Activated T-cell treated with anti-CD3 and anti-CD28 coated beads for 4 hours (primary cell): ENCODE data around the gene MIPEP.

ENCODE experiments used
- DNase-seq: peaks from one replicate; pipeline ENCODE4 v3.0.0-alpha.2; 2020

MIPEP gene

DNA sequence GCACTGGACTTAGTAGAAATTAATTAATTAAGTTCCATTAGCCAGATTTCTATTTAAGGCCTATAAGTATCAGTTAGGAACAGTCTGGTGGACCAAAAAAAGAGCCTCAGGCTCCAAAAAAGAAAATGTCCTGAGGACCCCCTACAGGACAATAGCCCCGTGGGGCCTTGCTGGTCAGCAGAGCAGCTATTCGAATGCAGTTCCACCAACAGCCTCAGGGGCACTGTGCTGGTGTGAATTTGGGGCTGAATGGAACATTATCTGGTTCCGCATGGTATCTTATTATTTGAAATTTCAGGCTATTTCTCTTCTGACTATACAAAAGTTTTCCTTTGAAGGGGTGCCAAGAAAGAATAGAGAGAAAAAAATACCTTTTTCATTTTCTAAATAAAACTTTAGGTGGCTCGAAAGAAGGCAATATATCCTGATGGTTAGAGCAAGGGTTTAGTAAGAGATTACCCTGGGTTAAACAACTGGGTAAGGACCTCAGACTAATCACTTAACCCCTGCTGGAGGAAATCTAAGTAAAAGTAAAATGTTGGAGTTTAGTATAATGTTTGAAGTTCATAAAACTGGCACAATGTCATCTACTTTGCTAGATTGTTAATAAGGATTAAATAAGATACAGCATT, 147.2 kb downstream of the MIPEP start:
- no peak for DNase-seq

GRCh38 chr13:23740002-23740401, 149.2 kb downstream of the MIPEP start:
- no peak for DNase-seq

DNA sequence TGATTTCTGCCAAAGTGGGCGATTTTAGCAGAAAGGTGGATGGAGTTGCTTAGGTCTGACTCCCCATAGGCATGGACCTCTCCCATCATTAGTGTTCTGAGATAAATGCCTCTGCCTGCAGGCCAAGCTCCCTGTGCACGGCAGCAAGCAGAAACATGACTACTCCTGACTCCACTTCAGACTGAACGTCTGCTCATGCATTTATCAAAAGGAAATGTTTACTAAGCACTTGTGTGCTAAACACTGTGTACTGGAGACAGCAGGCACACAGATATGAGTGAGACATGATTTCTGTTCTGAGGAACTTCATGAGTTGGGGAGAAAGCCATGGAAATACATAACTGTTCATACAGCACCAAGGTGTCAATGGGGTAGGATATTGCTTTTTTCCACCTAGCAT, 149.6 kb downstream of the MIPEP start:
- no peak for DNase-seq

GRCh38 chr13:23736541-23736940, 152.7 kb downstream of the MIPEP start:
- DNase-seq, result no peak

DNA sequence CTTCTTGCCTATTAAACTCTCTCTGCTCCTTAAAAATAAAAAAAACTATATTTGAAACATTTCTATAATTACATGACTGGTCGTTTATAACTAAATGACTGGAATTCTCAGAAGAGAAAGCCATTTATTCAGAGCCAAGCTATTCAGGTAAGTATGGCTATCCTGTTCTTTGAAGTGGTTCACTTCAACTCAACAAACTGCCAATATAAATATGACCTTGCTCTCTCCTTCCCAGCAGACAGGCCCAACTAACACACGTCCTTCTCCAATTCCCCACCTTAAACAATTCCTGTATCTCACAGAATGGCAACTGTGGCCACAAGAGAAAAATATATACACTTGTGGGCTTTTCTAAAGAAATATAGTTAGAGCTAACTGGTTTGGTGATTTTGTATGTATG, 153.9 kb downstream of the MIPEP start:
- no peak for DNase-seq

DNA sequence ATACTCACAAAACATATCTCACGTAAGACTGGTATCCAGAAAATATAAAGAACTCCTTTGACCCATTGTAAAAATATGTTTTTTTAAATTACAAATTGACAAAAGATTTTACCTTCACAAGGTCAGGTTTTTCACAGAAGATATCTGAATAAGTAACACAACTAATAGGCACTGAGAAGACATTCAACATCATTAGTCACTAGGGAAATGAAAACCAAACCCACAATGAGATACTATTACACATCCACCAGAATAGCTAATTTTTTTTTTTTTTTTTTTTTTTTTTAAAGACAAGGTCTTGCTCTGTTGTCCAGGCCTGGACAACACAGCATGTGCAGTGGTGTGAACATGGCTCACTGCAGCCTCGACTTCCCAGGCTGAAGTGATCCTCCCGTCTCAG, 157.5 kb downstream of the MIPEP start:
- DNase-seq, result no peak

GRCh38 chr13:23730251-23730650, 158.9 kb downstream of the MIPEP start:
- no peak for DNase-seq

DNA sequence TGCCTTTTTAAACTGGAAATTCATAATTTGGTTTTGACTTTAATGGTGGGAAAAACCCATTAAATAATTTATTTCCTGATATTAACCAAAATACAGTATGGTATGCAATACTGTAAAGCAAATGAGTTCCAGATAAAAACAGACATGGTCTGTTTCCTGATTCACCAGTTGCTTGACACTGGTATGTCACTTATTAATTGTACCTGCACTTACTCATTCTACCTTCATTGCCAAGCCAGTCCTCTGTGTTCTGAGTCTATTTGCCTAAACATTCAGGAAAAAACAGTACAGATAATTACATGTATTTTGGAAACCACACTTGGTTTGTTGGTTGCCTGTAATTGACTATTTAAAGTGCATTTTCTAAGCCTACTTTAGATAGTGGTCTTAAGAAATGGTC, 159.7 kb downstream of the MIPEP start:
- no peak for DNase-seq

GRCh38 chr13:23728807-23729206, 160.4 kb downstream of the MIPEP start:
- no peak for DNase-seq

GRCh38 chr13:23725922-23726321, 163.3 kb downstream of the MIPEP start:
- no peak for DNase-seq

DNA sequence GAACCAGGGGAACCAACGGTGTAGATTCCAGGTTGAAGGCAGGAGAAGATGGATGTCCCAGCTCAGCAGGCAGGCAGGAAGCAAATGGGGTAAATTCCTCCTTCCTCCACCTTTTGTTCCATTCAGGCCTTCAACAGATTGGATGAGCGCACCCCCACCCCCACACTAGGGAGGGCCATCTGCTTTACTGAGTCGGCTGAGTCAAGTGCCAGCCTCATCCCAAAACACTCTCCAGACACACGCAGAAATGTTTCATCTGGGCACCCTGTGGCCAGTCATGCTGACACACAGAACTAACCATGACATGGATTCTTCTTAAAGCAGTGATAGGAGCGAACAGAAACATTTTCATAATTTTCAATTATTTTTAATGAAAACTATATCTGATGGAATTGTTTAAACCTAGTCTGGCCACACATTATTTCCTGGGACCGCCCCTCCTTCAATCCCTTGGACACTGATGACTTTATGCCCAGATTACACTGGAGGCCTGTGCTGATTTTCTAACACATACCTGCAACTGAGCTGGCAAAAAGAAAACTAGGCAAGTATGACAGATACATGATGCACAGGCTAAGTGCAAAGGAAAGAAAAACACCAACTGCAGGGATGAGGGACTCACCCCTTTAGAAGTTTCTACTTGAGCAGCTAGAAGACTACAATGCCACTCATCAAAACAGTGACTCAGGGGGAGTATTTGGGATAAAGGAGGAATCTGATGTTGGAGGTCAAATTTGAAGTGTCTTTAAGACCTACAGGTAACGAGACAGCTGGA, 164.8 kb downstream of the MIPEP start:
- DNase-seq, result no peak

- DNase-seq, result no peak
Observed at GRCh38 chr13:23723471-23723870, 165.7 kb downstream of the MIPEP start.

GRCh38 chr13:23722726-23723453, 166.3 kb downstream of the MIPEP start:
- no peak for DNase-seq

GRCh38 chr13:23718996-23719395, 170.2 kb downstream of the MIPEP start:
- DNase-seq, result no peak

GRCh38 chr13:23716401-23716800, 172.8 kb downstream of the MIPEP start:
- DNase-seq, result no peak

- no peak for DNase-seq
Observed at GRCh38 chr13:23715762-23716235, 173.4 kb downstream of the MIPEP start.

GRCh38 chr13:23715092-23715761, 174.0 kb downstream of the MIPEP start:
- no peak for DNase-seq

- no peak for DNase-seq
Observed at GRCh38 chr13:23714672-23715071, 174.5 kb downstream of the MIPEP start.

GRCh38 chr13:23711355-23711754, 177.8 kb downstream of the MIPEP start:
- DNase-seq, result no peak

DNA sequence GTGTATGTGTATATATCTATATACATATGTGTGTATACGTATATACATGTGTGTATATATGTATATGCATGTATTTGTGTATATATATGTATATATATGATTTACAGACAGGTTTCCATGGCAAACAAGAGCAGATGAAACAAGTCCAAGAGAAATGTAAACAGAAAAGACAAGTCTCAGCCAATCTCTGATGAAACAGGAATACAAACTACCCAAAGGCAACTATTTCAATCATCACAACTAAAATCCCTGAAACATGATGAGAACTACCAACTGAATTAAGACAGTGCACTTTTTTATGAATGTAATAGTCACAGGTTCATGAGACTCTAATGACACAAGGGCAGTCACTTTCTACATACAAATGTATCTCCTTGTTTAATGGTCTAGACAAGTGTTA, 178.8 kb downstream of the MIPEP start:
- no peak for DNase-seq

GRCh38 chr13:23709536-23709935, 179.7 kb downstream of the MIPEP start:
- no peak for DNase-seq

DNA sequence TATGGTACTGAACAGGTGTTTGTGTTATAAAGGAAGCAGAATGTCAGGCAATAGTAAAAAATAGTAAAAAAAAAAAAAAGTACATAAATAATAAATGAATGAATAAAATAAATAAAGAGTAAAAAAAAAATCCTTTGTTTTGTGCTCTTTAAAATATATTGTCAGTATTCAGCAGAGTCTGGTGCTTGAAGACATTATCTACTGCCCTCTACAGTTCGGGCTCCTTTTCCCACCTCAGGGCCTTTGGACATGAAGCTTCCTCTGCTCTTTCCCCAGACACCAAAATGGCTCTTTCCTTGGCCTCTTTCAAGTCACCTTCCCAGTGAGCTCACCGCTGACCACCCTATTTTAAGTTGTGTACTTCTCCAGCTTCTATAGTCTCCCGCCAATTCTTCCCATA, 181.5 kb downstream of the MIPEP start:
- DNase-seq, result no peak

DNA sequence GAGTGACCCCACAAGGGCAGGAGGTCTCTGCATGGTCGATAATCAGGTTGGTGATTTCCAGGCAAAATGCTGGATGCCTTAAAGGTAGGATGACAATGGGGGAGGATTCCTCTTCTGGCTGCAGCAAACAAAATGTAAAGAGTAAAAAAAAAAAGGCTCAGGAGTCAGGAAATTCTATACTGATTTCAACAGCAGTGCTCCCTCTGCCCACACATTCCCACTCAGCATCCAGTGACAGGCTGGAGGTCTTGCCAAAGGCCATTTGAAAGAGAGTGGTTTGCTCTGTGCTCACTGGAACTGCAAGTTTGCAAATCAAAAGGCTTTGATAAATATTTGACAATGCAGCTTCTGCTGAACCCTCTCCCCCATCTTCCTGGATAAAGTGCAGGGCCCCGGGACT, 183.6 kb downstream of the MIPEP start:
- no peak for DNase-seq
